ENCODE results near the gene MSX1. TPM values are rescaled to one million over a fixed set of nuclear protein-coding genes. Genes with fewer than 3 reads are reported as not detected.
A peak's percentile ranks its signal among the peaks of the same experiment; 100 is the strongest.

MSX1 gene
- total RNA-seq (2021; fragmentation: NEBNext Ultra II Directional; extraction: Animal tissue kit (Norgen Biotek cat#: 25700)), result not detected in 2 replicates
- 0.47 and 0.75 TPM in 2 replicates for polyA plus RNA-seq (2011; rRNA removed)
- 0.34 TPM for polyA plus RNA-seq (2011; cell fraction: cytosol; rRNA removed)
- polyA plus RNA-seq (2011; cell fraction: nucleus; rRNA removed), result 2.0 TPM
- 0.23 to 0.44 TPM (median 0.34 TPM) in 4 replicates for polyA plus RNA-seq (2012, experiment 1 of 2)
- 0.55 TPM for polyA plus RNA-seq (2012, experiment 2 of 2)
- 0.24 TPM for polyA plus RNA-seq (2013, experiment 1 of 2)
- polyA plus RNA-seq (2013, experiment 2 of 2), result 0.26 TPM
- not detected in 2 replicates for polyA minus RNA-seq (2011; rRNA and poly(A)+ RNA removed)
- not detected for polyA minus RNA-seq (2011; cell fraction: cytosol; rRNA and poly(A)+ RNA removed)
- polyA minus RNA-seq (2011; cell fraction: nucleus; rRNA and poly(A)+ RNA removed), result 0.30 TPM
- long read RNA-seq, experiment 1, result 0 reads
- long read RNA-seq, experiment 2, result 0 reads

DNA sequence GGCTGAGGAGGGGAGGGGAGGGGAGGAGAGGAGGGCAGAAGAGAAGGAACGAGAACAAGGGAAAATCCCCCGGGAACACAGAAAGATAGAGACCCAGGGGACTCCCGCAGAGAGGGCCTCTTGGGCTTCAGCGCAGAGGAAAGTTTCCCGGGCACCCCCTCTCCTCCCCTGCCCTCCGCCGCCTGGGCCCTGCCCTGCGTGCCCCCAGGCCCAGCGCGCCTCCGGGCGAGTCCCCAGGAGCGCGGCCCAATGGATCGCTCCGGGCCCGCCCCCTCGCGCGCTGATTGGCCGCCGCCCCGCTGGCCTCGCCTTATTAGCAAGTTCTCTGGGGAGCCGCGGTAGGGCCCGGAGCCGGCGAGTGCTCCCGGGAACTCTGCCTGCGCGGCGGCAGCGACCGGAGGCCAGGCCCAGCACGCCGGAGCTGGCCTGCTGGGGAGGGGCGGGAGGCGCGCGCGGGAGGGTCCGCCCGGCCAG, at the start of gene MSX1:
TSS of gene MSX1 (plus strand) at position 341 of the 474 bp plus-strand sequence. CDS start 235 bp downstream, outside the sequence.
- H3K79me1 ChIP-seq (ENCODE audit: low read depth, low read length), result no peaks in the 10 kb centered on the region
- H3K79me2 ChIP-seq (ENCODE audit: control insufficient read depth in 1 of 2, insufficient read depth in 2 of 2, low read length in 2 of 2), result no peaks in the 10 kb centered on the region
- H4K20me1 ChIP-seq (replicated peaks in 1 of 2; ENCODE audit: control insufficient read depth in 1 of 2, insufficient read depth in 2 of 2, low read length in 2 of 2), result peaks cover 51 to 55% of the 10 kb centered on the region in 2 experiments
- no peak within 1 kb of the TSS for H3K9ac ChIP-seq (replicated peaks in 1 of 4; ENCODE audit: extremely low read depth in 1 of 4, low read depth in 3 of 4, low read length in 3 of 4)
- no peak within 1 kb of the TSS for H2BK5ac ChIP-seq (ENCODE audit: low read depth, low read length)
- H3K23ac ChIP-seq (ENCODE audit: insufficient read length), result no peak within 1 kb of the TSS
- H2BK12ac ChIP-seq (ENCODE audit: low read depth, low read length), result no peak within 1 kb of the TSS
- H4K8ac ChIP-seq (ENCODE audit: extremely low read depth, insufficient read depth, low read length), result peak within 1 kb of the TSS; percentile 7; the same call in 1 of the 2 replicates
- no peak within 1 kb of the TSS for H4K91ac ChIP-seq (replicated peaks; ENCODE audit: insufficient read length, low read length)
- no peak within 1 kb of the TSS for H3K27ac ChIP-seq (ENCODE audit: low read depth, low read length)
- CTCF ChIA-PET (ENCODE audit: partially characterized antibody), result no interaction called here
- no peak within 1 kb of the TSS for H3K4ac ChIP-seq (replicated peaks; ENCODE audit: insufficient read length, low read depth, low read length)
- peaks cover 4% of the 10 kb centered on the region; the same call in 1 of the 2 replicates for H3K23me2 ChIP-seq (ENCODE audit: low read depth, low read length)
- peaks cover 93 to 98% (median 95%) of the 10 kb centered on the region in 4 experiments for H3K27me3 ChIP-seq (replicated peaks in 1 of 4; ENCODE audit: control insufficient read depth in 3 of 4, extremely low read depth in 1 of 4, insufficient read depth in 3 of 4, low read length in 3 of 4)
- no peaks in the 10 kb centered on the region for H3K9me3 ChIP-seq (ENCODE audit: insufficient read depth in 2 of 2, low read depth in 1 of 2, low read length in 1 of 2)
- FAIRE-seq (no peak), DNase-seq (ENCODE audit: low read depth in 1 of 2, low spot score in 2 of 2) (peak; percentile 79 to 92)
- H3K56ac ChIP-seq (replicated peaks; ENCODE audit: insufficient read length, low read depth, low read length), result no peak within 1 kb of the TSS
- H2BK20ac ChIP-seq (ENCODE audit: low read length), result no peak within 1 kb of the TSS
- 1% methylated on average over 34 of the region's 44 CpGs; no CpG with 5 or more reads in 1 of the 2 experiments for WGBS, 2 experiments (ENCODE audit: extremely low coverage in 1 of 2, insufficient coverage in 1 of 2, insufficient read length in 1 of 2, insufficient replicate concordance in 2 of 2, low coverage in 1 of 2, low lambda C conversion rate in 2 of 2, missing lambda C conversion rate in 1 of 2)
- H4K5ac ChIP-seq (ENCODE audit: insufficient read length, low read depth, low read length), result no peak within 1 kb of the TSS
- no peak within 1 kb of the TSS; the same call in 1 of the 2 replicates for H3K18ac ChIP-seq (ENCODE audit: extremely low read depth, low read length)
- POLR2A ChIA-PET (ENCODE audit: partially characterized antibody), result no interaction called here
- peak within 1 kb of the TSS; percentile 9 to 57 (median 19); a peak in 5 of 8 replicates for H3K4me3 ChIP-seq (ENCODE audit: extremely low read depth in 1 of 4, insufficient read depth in 2 of 4, low read depth in 3 of 4, low read length in 4 of 4)
- H3K4me1 ChIP-seq (replicated peaks in 1 of 4; ENCODE audit: control insufficient read depth in 3 of 4, insufficient read depth in 4 of 4, low read length in 3 of 4), result peaks cover 0 to 24% (median 6%) of the 10 kb centered on the region in 4 experiments; a peak in 6 of 7 replicates
- H2BK15ac ChIP-seq (ENCODE audit: low read length), result no peak within 1 kb of the TSS
- H3K4me2 ChIP-seq (ENCODE audit: insufficient read depth in 1 of 2, low read depth in 2 of 2, low read length in 2 of 2), result peak within 1 kb of the TSS; percentile 44 to 76
- H3K36me3 ChIP-seq (ENCODE audit: control insufficient read depth in 2 of 4, insufficient read depth in 4 of 4, low read length in 3 of 4), result peaks cover 0 to 5% (median 0%) of the 10 kb centered on the region in 4 experiments; a peak in 1 of 8 replicates
- no peak within 1 kb of the TSS for H3K14ac ChIP-seq (ENCODE audit: insufficient read length)
- H2AFZ ChIP-seq (ENCODE audit: low read length), result no peak within 1 kb of the TSS
- H2BK120ac ChIP-seq (replicated peaks; ENCODE audit: low read depth, low read length), result no peak within 1 kb of the TSS
- no peak within 1 kb of the TSS for H2AK5ac ChIP-seq (ENCODE audit: low read depth, low read length)
- TF ChIP-seq YY1 (IDR thresholded peaks at IDR 0.05; ENCODE audit: low read depth, low read length) (peak; percentile 83), SP1 (IDR thresholded peaks at IDR 0.05; ENCODE audit: low read depth, low read length) (peak; percentile 91), RAD21 (IDR thresholded peaks at IDR 0.05 in 1 of 2, conservative IDR thresholded peaks at IDR 0.05 in 1 of 2; ENCODE audit: low read depth in 2 of 2, low read length in 2 of 2) (peak in 1 of 2 experiments; percentile 2; a peak in 1 of 4 replicates), RBBP5 (IDR thresholded peaks at IDR 0.05; ENCODE audit: borderline replicate concordance, low read depth, low read length) (no peak), POLR2AphosphoS5 (IDR thresholded peaks at IDR 0.05; ENCODE audit: low read depth, low read length) (peak; percentile 79), MAFK (IDR thresholded peaks at IDR 0.05; ENCODE audit: low read depth, low read length) (no peak), KDM1A (IDR thresholded peaks at IDR 0.05; ENCODE audit: borderline replicate concordance, low read length) (peak; percentile 18; the same call in 1 of the 2 replicates)
- TF ChIP-seq, protein P1, sequence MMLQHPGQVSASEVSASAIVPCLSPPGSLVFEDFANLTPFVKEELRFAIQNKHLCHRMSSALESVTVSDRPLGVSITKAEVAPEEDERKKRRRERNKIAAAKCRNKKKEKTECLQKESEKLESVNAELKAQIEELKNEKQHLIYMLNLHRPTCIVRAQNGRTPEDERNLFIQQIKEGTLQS (IDR thresholded peaks at IDR 0.05; ENCODE audit: insufficient read depth, low read depth, low read length), result no peak
- TF ChIP-seq, protein P2, sequence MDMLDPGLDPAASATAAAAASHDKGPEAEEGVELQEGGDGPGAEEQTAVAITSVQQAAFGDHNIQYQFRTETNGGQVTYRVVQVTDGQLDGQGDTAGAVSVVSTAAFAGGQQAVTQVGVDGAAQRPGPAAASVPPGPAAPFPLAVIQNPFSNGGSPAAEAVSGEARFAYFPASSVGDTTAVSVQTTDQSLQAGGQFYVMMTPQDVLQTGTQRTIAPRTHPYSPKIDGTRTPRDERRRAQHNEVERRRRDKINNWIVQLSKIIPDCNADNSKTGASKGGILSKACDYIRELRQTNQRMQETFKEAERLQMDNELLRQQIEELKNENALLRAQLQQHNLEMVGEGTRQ (IDR thresholded peaks at IDR 0.05; ENCODE audit: low read length), result no peak
